HG03103 (cell line): Measurements from ENCODE around the gene KLHDC10.
"Not testable (repeated sequence)": the region's sequence is repeated elsewhere in the genome, so short reads cannot be mapped to it uniquely, and the experiment has no call there.

ENCODE experiments used
- ATAC-seq: cut with Tn5 transposase; IDR thresholded peaks from one replicate; pipeline ENCODE4 v1.9.1; 2021; ENCODE audit warnings: low read depth; ENCODE audit not compliant: unreplicated experiment

KLHDC10 gene

GRCh38 chr7:130139193-130139960 is 69.0 kb downstream of the KLHDC10 start:
- no peak for ATAC-seq

GRCh38 chr7:130140551-130141160 is 70.3 kb downstream of the KLHDC10 start:
- ATAC-seq, result no peak

- no peak for ATAC-seq
Observed at GRCh38 chr7:130141161-130141883, 71.0 kb downstream of the KLHDC10 start.

- no peak for ATAC-seq
Observed at GRCh38 chr7:130141884-130142653, 71.7 kb downstream of the KLHDC10 start.

- no peak for ATAC-seq
Observed at GRCh38 chr7:130142654-130143333, 72.5 kb downstream of the KLHDC10 start.

- ATAC-seq, result no peak
Observed at GRCh38 chr7:130143334-130143732, 73.0 kb downstream of the KLHDC10 start.

GRCh38 chr7:130143986-130144311 is 73.6 kb downstream of the KLHDC10 start:
- ATAC-seq, result no peak

GRCh38 chr7:130144312-130145171 is 74.2 kb downstream of the KLHDC10 start:
- no peak for ATAC-seq

GRCh38 chr7:130145424-130146100 is 75.2 kb downstream of the KLHDC10 start:
- ATAC-seq, result no peak

GRCh38 chr7:130146142-130146541 is 75.8 kb downstream of the KLHDC10 start:
- not testable (repeated sequence) for ATAC-seq

GRCh38 chr7:130146693-130147405 is 76.5 kb downstream of the KLHDC10 start:
- no peak for ATAC-seq

GRCh38 chr7:130147710-130148325 is 77.5 kb downstream of the KLHDC10 start:
- ATAC-seq, result no peak

GRCh38 chr7:130148561-130148960 is 78.2 kb downstream of the KLHDC10 start:
- ATAC-seq, result no peak

GRCh38 chr7:130149281-130150139 is 79.2 kb downstream of the KLHDC10 start:
- ATAC-seq, result no peak

- ATAC-seq, result no peak
Observed at GRCh38 chr7:130150587-130150986, 80.3 kb downstream of the KLHDC10 start.

GRCh38 chr7:130151591-130152492 is 81.5 kb downstream of the KLHDC10 start:
- no peak for ATAC-seq
